ENCODE results near the gene HTR7. TPM values are rescaled to one million over a fixed set of nuclear protein-coding genes. Genes with fewer than 3 reads are reported as not detected.
"Not testable (repeated sequence)": the region's sequence is repeated elsewhere in the genome, so short reads cannot be mapped to it uniquely, and the experiment has no call there.

The HTR7 gene
- total RNA-seq (2022) (not detected in 2 replicates), Bru-seq, nascent RNA (percentile 3 among the genes with signal in this experiment), BruChase-seq, experiment 1, labeled RNA remaining after a 2-hour chase (percentile 4 among the genes with signal in this experiment), BruChase-seq, experiment 2, labeled RNA remaining after a 6-hour chase (percentile 3 among the genes with signal in this experiment)
- long read RNA-seq: 0 reads

- peak; percentile 44 to 76 for DNase-seq
- H3K27me3 ChIP-seq (replicated peaks; ENCODE audit: control insufficient read depth, insufficient read depth, low read length): no peaks in the 10 kb centered on the region; the same call in 1 of the 2 replicates
- Mint-ChIP-seq H3K9me3 (ENCODE audit: unreplicated experiment) (no peaks in the 10 kb centered on the region), H3K4me1 (ENCODE audit: low read depth, unreplicated experiment) (no peaks in the 10 kb centered on the region), H3K27me3 (ENCODE audit: insufficient read depth, unreplicated experiment) (peaks cover 22% of the 10 kb centered on the region), H3K27ac (ENCODE audit: unreplicated experiment) (no peak within 1 kb of the TSS), H3K4me3 (ENCODE audit: unreplicated experiment) (peak within 1 kb of the TSS; percentile 72), H3K36me3 (ENCODE audit: insufficient read depth, unreplicated experiment) (no peaks in the 10 kb centered on the region)
- H3K36me3 ChIP-seq (ENCODE audit: control insufficient read depth, insufficient read depth, low read length): no peaks in the 10 kb centered on the region
- no peaks in the 10 kb centered on the region for H3K9me3 ChIP-seq
- POLR2A ChIA-PET: no interaction called here
- H3K4me3 ChIP-seq (ENCODE audit: low read depth, low read length): peak within 1 kb of the TSS; percentile 45
- H3K4me1 ChIP-seq: no peaks in the 10 kb centered on the region
- intact Hi-C loops (cut with micrococcal nuclease; ENCODE audit: unreplicated experiment): no loop called here
- peak; percentile 27 to 51 for TF ChIP-seq CTCF (IDR thresholded peaks at IDR 0.05; ENCODE audit: insufficient read depth in 1 of 2, low read depth in 1 of 2, low read length in 1 of 2, severe bottlenecking in 1 of 2, unreplicated experiment in 1 of 2)
- no TSS peak for BruUV-seq (replicated peaks)
- CTCF ChIA-PET: interaction anchor here (0.8 kb wide), 1 partner anchor 14 kb away, joined by 4 read pairs; the partner anchor contains the start of gene RPP30
Observed at GRCh38 chr10:90857635-90858460, at the start of gene HTR7. Gene HTR7 (minus strand): TSS chr10:90858039. CDS start chr10:90857671, 368 bp downstream.

- Mint-ChIP-seq H3K4me1 (ENCODE audit: low read depth, unreplicated experiment) (peaks cover 1% of the 10 kb centered on the region), H3K27ac (ENCODE audit: unreplicated experiment) (no peak overlapping the region), H3K36me3 (ENCODE audit: insufficient read depth, unreplicated experiment) (peaks cover 12% of the 10 kb centered on the region), H3K4me3 (ENCODE audit: unreplicated experiment) (no peak overlapping the region), H3K27me3 (ENCODE audit: insufficient read depth, unreplicated experiment) (no peaks in the 10 kb centered on the region), H3K9me3 (ENCODE audit: unreplicated experiment) (no peaks in the 10 kb centered on the region)
- peaks cover under 1% of the 10 kb centered on the region; the same call in 1 of the 2 replicates for H3K4me1 ChIP-seq
- H3K36me3 ChIP-seq (ENCODE audit: control insufficient read depth, insufficient read depth, low read length): no peaks in the 10 kb centered on the region; the same call in 1 of the 2 replicates
- no peak overlapping the region for H3K4me3 ChIP-seq (ENCODE audit: low read depth, low read length)
- CTCF ChIA-PET: no interaction called here
- DNase-seq: no peak
- no peaks in the 10 kb centered on the region for H3K9me3 ChIP-seq
- no TSS peak for BruUV-seq (replicated peaks)
- POLR2A ChIA-PET: no interaction called here
- H3K27me3 ChIP-seq (replicated peaks; ENCODE audit: control insufficient read depth, insufficient read depth, low read length): no peaks in the 10 kb centered on the region
- no peak for TF ChIP-seq CTCF (IDR thresholded peaks at IDR 0.05; ENCODE audit: insufficient read depth in 1 of 2, low read depth in 1 of 2, low read length in 1 of 2, severe bottlenecking in 1 of 2, unreplicated experiment in 1 of 2)
- intact Hi-C loops (cut with micrococcal nuclease; ENCODE audit: unreplicated experiment): no loop called here
Observed at GRCh38 chr10:90906596-90906995, 48.8 kb upstream of the HTR7 start.

GRCh38 chr10:90905925-90906324 is 48.1 kb upstream of the HTR7 start:
- CTCF ChIA-PET: no interaction called here
- no peaks in the 10 kb centered on the region for H3K27me3 ChIP-seq (replicated peaks; ENCODE audit: control insufficient read depth, insufficient read depth, low read length)
- no TSS peak for BruUV-seq (replicated peaks)
- H3K4me3 ChIP-seq (ENCODE audit: low read depth, low read length): no peak overlapping the region
- no peak for DNase-seq
- no peak overlapping the region for H3K27ac Mint-ChIP-seq (ENCODE audit: unreplicated experiment)
- no peak overlapping the region for H3K4me3 Mint-ChIP-seq (ENCODE audit: unreplicated experiment)
- POLR2A ChIA-PET: no interaction called here
- H3K9me3 ChIP-seq: no peaks in the 10 kb centered on the region
- TF ChIP-seq CTCF (IDR thresholded peaks at IDR 0.05; ENCODE audit: insufficient read depth in 1 of 2, low read depth in 1 of 2, low read length in 1 of 2, severe bottlenecking in 1 of 2, unreplicated experiment in 1 of 2): no peak
- no peaks in the 10 kb centered on the region for H3K27me3 Mint-ChIP-seq (ENCODE audit: insufficient read depth, unreplicated experiment)
- H3K9me3 Mint-ChIP-seq (ENCODE audit: unreplicated experiment): no peaks in the 10 kb centered on the region
- intact Hi-C loops (cut with micrococcal nuclease; ENCODE audit: unreplicated experiment): no loop called here
- peaks cover 5% of the 10 kb centered on the region for H3K36me3 Mint-ChIP-seq (ENCODE audit: insufficient read depth, unreplicated experiment)
- H3K4me1 ChIP-seq: no peaks in the 10 kb centered on the region
- H3K4me1 Mint-ChIP-seq (ENCODE audit: low read depth, unreplicated experiment): no peaks in the 10 kb centered on the region
- H3K36me3 ChIP-seq (ENCODE audit: control insufficient read depth, insufficient read depth, low read length): no peaks in the 10 kb centered on the region; the same call in 1 of the 2 replicates

- H3K4me3 Mint-ChIP-seq (ENCODE audit: unreplicated experiment); H3K9me3 Mint-ChIP-seq (ENCODE audit: unreplicated experiment); H3K9me3 ChIP-seq; intact Hi-C loops (cut with micrococcal nuclease; ENCODE audit: unreplicated experiment); H3K27ac Mint-ChIP-seq (ENCODE audit: unreplicated experiment); POLR2A ChIA-PET; H3K36me3 ChIP-seq (ENCODE audit: control insufficient read depth, insufficient read depth, low read length); CTCF ChIA-PET; H3K27me3 ChIP-seq (replicated peaks; ENCODE audit: control insufficient read depth, insufficient read depth, low read length); BruUV-seq (replicated peaks); H3K4me1 Mint-ChIP-seq (ENCODE audit: low read depth, unreplicated experiment); H3K4me1 ChIP-seq; H3K4me3 ChIP-seq (ENCODE audit: low read depth, low read length); DNase-seq; H3K27me3 Mint-ChIP-seq (ENCODE audit: insufficient read depth, unreplicated experiment): not testable (repeated sequence)
- peaks cover 30% of the 10 kb centered on the region for H3K36me3 Mint-ChIP-seq (ENCODE audit: insufficient read depth, unreplicated experiment)
Observed at GRCh38 chr10:90896916-90897315, 39.1 kb upstream of the HTR7 start.

Measured in Caco-2 (cell line).